Epithelial cell of esophagus (primary cell): Measurements from ENCODE around the gene GATA1.
A peak's percentile ranks its signal among the peaks of the same experiment; 100 is the strongest.

Experiments used
- DNase-seq: peaks from one replicate; pipeline ENCODE4 v3.0.0; 2010; ENCODE audit warnings: low read depth
- H3K4me3 ChIP-seq: 2 replicates; pipeline ENCODE4 v1.5.1; 2011; ENCODE audit warnings: mild to moderate bottlenecking, low read length, control low read depth
- CTCF ChIP-seq: IDR thresholded peaks from 2 replicates; pipeline ENCODE4 v1.5.1; 2011; ENCODE audit warnings: low read depth, mild to moderate bottlenecking, low read length, control low read depth, inconsistent platforms; ENCODE audit not compliant: insufficient read depth; ENCODE audit errors: missing control alignments

The GATA1 gene

GRCh38 chrX:48786341-48786800, at the start of gene GATA1:
Gene GATA1 (plus strand): TSS chrX:48786590. CDS start chrX:48791110, 4,520 bp downstream.
- no peak within 1 kb of the TSS for H3K4me3 ChIP-seq
- no peak for TF ChIP-seq CTCF
- DNase-seq = no peak

- H3K4me3 ChIP-seq = peak overlapping the region; percentile 46
- TF ChIP-seq CTCF = no peak
- DNase-seq = no peak
Observed at GRCh38 chrX:48736878-48737212, 49.5 kb upstream of the GATA1 start.

GRCh38 chrX:48737213-48737938, 49.0 kb upstream of the GATA1 start:
- no peak for TF ChIP-seq CTCF
- DNase-seq = peak; percentile 96
- H3K4me3 ChIP-seq = peak overlapping the region; percentile 55

GRCh38 chrX:48737940-48738339, 48.5 kb upstream of the GATA1 start:
- no peak for DNase-seq
- peak overlapping the region; percentile 55 for H3K4me3 ChIP-seq
- no peak for TF ChIP-seq CTCF

- DNase-seq = no peak
- no peak overlapping the region for H3K4me3 ChIP-seq
- TF ChIP-seq CTCF = no peak
Observed at GRCh38 chrX:48741834-48742233, 44.6 kb upstream of the GATA1 start.

- H3K4me3 ChIP-seq = no peak overlapping the region
- DNase-seq = no peak
- no peak for TF ChIP-seq CTCF
Observed at GRCh38 chrX:48745222-48745621, 41.2 kb upstream of the GATA1 start.
